HUES64 (cell line): ENCODE measurements around the gene DHFR.
"Not testable (repeated sequence)": the region's sequence is repeated elsewhere in the genome, so short reads cannot be mapped to it uniquely, and the experiment has no call there.

ENCODE experiments used
- H3K27ac ChIP-seq: 2 replicates; pipeline ENCODE4 v1.7.0; 2013; ENCODE audit warnings: low read depth, low read length, inconsistent platforms
- H3K27me3 ChIP-seq: 2 replicates; pipeline ENCODE4 v1.6.1; 2013; ENCODE audit warnings: mild to moderate bottlenecking, low read length; ENCODE audit not compliant: insufficient read depth
- H3K36me3 ChIP-seq: 2 replicates; pipeline ENCODE4 v1.6.1; 2013; ENCODE audit warnings: mild to moderate bottlenecking, low read length; ENCODE audit not compliant: insufficient read depth
- H3K4me1 ChIP-seq: 2 replicates; pipeline ENCODE4 v1.6.1; 2013; ENCODE audit warnings: mild to moderate bottlenecking, low read length, moderate library complexity; ENCODE audit not compliant: insufficient read depth
- H3K4me3 ChIP-seq: 2 replicates; pipeline ENCODE4 v1.5.1; 2013; ENCODE audit warnings: mild to moderate bottlenecking, low read length, moderate library complexity
- H3K9ac ChIP-seq: 2 replicates; pipeline ENCODE4 v1.6.1; 2013; ENCODE audit warnings: mild to moderate bottlenecking, low read depth, low read length
- H3K9me3 ChIP-seq: 2 replicates; pipeline ENCODE4 v1.6.1; 2013; ENCODE audit warnings: low read depth, low read length; ENCODE audit not compliant: insufficient read depth
- WGBS: fragments of 150-250, 120-280 bp; methylation state at CpG from one replicate; pipeline ENCODE4 v1.1.7; 2013; ENCODE audit warnings: missing lambda C conversion rate; 5-methylcytosine and 5-hydroxymethylcytosine counted together

DHFR gene

DNA sequence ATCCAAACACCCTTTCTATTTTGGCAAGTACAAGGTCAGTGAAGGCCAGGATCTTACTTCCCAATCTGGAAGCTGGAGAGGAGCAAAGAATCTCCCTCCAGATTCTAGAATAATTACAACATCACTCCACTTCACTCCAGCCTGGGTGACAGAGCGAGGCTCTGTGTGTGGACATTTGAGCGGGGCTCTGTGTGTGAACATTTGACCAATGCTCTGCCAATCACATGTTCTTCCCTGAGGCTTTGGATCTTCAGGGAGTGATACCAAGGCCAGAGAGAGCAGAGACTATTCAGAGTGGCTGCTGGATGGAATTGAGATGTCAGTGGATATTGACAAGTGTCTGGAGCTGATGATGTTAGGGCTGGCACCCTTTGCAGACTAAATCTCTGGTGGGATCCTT is 60.0 kb downstream of the DHFR start:
- Histone ChIP-seq H3K36me3 (no peaks in the 10 kb centered on the region), H3K4me1 (no peaks in the 10 kb centered on the region), H3K9ac (no peak overlapping the region), H3K27ac (no peak overlapping the region), H3K4me3 (no peak overlapping the region), H3K27me3 (no peaks in the 10 kb centered on the region), H3K9me3 (no peaks in the 10 kb centered on the region)
- WGBS = 99% methylated on average over 2 of the region's 2 CpGs

DNA sequence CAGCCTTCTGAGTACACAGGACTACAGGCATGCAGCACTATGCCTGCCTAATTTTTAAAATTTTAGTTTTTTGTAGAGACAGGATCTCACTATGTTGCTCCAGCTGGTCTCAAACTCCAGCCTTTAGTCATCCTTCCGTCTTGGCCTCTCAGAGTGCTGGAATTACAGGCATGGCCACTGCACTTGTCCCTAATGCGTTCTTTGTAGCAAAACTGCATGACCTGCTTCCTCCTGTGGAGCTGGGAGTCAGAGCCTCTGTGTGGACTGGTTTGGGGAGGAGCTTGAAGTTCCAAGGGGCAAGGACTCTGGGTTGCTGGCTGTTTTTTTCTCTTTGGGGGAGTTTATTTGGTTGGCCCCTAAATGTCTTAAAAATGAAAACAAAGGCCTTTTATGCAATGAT is 62.0 kb downstream of the DHFR start:
- Histone ChIP-seq H3K9me3 (no peaks in the 10 kb centered on the region), H3K27ac (no peak overlapping the region), H3K4me1 (no peaks in the 10 kb centered on the region), H3K4me3 (no peak overlapping the region), H3K9ac (no peak overlapping the region), H3K27me3 (no peaks in the 10 kb centered on the region), H3K36me3 (no peaks in the 10 kb centered on the region)
- 89% methylated on average over 2 of the region's 2 CpGs for WGBS

DNA sequence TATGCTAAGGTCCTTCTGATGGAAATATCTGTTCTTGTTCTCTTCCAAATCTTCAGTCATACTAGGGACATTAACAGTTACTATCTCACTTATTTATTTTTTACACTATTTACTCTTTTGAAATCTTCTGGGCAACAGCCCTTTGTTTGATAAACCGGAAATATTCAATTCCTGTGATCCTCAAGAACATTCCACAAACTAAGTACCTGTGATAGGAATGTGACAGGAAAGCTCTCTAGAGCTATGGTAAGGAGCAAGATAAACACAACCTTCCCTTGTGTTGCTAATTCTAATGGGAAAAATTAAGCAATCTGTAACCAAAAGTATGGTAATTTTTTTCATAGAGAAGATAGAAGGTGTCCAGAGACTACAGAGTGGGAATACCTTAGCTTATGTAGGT is 62.7 kb downstream of the DHFR start:
- Histone ChIP-seq H3K9ac (no peak overlapping the region), H3K4me3 (no peak overlapping the region), H3K9me3 (no peaks in the 10 kb centered on the region), H3K27ac (no peak overlapping the region), H3K27me3 (no peaks in the 10 kb centered on the region), H3K36me3 (no peaks in the 10 kb centered on the region), H3K4me1 (no peaks in the 10 kb centered on the region)
- 90% methylated on average over 1 of the region's 1 CpG for WGBS

DNA sequence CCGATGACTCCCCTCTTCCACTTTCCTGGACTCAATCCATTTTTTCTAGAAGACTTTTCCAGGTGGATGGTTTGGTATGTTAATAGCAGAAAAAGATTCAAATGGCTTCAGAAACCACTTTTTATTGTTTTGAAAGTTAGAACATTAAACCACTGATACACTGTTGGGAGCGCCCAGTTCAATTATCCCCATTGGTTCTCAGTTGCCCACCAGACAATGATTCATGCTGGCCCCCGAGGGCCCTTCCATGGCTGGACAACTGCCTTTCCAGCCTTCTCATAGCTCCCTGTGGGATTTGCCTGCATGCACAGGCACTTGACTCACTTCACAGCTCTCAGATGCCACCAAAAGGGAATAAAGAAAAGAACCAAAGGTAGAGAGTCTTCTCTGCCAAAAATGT is 63.4 kb downstream of the DHFR start:
- Histone ChIP-seq H3K9me3 (no peaks in the 10 kb centered on the region), H3K4me1 (no peaks in the 10 kb centered on the region), H3K4me3 (no peak overlapping the region), H3K27me3 (no peaks in the 10 kb centered on the region), H3K36me3 (no peaks in the 10 kb centered on the region), H3K9ac (no peak overlapping the region), H3K27ac (no peak overlapping the region)
- 86% methylated on average over 3 of the region's 3 CpGs for WGBS

DNA sequence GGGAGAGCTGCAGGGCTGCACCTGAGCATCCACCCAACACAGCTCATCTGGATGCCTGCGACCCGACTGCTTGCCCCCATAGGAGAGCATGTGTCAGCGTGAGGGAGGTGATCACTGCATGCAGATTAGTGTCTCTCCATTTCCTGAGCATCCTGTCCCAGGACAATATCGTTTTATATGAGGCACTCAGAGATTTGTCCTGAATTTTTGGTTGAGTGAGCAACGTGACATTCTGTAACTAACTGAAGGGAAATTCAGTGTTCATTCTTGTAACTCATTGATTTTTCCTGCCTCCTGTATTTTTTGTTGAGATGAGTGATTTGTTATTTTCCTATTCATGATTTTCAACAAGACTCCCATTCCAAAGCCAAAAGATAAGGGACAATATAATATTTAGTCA is 64.0 kb downstream of the DHFR start:
- Histone ChIP-seq H3K27ac (no peak overlapping the region), H3K27me3 (no peaks in the 10 kb centered on the region), H3K4me3 (no peak overlapping the region), H3K36me3 (no peaks in the 10 kb centered on the region), H3K9ac (no peak overlapping the region), H3K9me3 (no peaks in the 10 kb centered on the region), H3K4me1 (no peaks in the 10 kb centered on the region)
- 89% methylated on average over 5 of the region's 5 CpGs for WGBS

DNA sequence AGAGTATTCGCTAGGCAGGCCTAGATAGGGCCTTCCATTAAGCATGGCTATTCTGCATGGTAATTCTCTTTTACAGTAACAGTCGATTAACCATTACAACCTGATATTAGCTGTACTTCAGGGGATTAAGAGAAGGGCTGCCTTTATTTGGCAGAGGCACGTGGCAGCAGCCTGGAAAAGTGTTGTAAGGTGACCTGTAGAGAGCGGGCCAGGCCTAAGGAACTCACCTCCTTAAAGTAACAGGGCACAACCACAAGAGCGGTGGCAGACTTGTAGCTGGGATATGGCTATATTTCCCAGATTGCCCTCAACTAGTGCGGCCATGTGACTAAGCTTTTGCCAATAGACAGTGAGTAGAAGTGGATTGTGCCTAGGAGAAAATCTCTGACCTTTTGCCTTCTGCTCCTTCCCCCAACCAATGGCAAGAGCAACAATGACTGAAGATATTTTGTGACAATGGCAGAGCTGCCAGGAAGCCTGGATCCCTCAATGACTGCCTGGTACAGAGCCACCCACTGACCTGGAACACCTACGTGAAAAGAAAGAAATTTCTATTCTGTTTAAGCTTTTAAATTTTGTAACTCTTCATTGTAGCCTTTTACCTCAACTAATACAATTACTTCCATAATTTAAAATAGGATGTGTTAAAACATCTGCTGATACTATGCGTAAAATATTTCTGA is 65.8 kb downstream of the DHFR start:
- no peak overlapping the region for H3K27ac ChIP-seq
- no peak overlapping the region for H3K4me3 ChIP-seq
- H3K4me1 ChIP-seq = no peaks in the 10 kb centered on the region
- H3K27me3 ChIP-seq = no peaks in the 10 kb centered on the region
- WGBS = 91% methylated on average over 8 of the region's 8 CpGs
- no peak overlapping the region for H3K9ac ChIP-seq
- H3K9me3 ChIP-seq = no peaks in the 10 kb centered on the region
- H3K36me3 ChIP-seq = no peaks in the 10 kb centered on the region

DNA sequence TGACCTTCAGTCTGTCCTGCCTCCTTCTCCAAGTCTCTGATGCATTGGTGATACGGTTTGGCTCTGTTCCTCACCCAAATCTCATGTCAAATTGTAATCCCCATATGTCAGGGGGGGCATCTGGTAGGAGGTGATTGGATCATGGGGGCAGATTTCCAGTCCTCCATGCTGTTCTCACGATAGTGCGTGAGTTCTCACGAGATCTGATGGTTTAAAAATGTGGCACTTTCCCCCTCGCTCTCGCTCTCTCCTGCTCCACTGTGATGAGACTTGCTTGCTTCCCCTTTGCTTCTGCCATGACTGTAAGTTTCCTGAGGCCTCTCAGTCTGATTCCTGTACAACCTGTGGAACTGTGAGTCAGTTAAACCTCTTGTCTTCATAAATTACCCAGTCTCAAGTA is 70.0 kb downstream of the DHFR start:
- Histone ChIP-seq H3K9ac (no peak overlapping the region), H3K27ac (no peak overlapping the region)
- 93% methylated on average over 6 of the region's 6 CpGs for WGBS

DNA sequence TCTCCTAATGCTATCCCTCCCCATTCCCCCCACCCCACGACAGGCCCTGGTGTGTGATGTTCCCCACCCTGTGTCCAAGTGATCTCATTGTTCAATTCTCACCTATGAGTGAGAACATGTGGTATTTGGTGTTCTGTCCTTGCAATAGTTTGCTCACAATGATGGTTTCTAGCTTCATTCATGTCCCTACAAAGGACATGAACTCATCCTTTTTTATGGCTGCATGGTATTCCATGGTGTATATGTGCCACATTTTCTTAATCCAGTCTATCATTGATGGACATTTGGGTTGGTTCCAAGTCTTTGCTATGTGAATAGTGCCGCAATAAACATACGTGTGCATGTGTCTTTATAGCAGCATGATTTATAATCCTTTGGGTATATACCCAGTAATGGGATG is 74.5 kb downstream of the DHFR start:
- not testable (repeated sequence) for H3K4me1 ChIP-seq, H3K36me3 ChIP-seq, H3K9ac ChIP-seq, H3K27ac ChIP-seq, H3K27me3 ChIP-seq, H3K9me3 ChIP-seq, H3K4me3 ChIP-seq
- 100% methylated on average over 1 of the region's 3 CpGs for WGBS

More for the DNA sequence above, 70.0 kb downstream of the DHFR start:
- Histone ChIP-seq H3K27me3 (no peaks in the 10 kb centered on the region), H3K4me1 (no peaks in the 10 kb centered on the region), H3K9me3 (no peaks in the 10 kb centered on the region), H3K4me3 (no peak overlapping the region), H3K36me3 (no peaks in the 10 kb centered on the region)

DNA sequence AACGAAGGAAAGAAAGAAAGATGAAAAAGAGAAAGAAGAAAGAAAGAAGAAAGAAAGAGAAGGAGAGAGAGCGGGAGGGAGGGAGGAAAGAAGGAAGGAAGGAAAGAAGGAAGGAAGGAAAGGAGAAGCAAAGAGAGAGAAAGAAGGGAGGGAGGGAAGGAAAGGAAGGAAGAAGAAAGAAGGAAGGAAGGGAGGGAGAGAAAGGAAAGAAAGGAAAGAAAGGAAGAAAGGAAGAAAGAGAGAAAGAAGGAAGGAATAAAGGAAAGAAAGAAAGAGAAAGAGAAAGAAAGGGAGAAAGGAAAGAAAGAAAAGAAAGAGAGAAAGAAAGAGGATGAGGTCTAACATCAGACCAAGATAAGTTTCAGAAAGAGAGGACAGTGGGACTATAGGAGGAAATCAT is 75.7 kb downstream of the DHFR start:
- Histone ChIP-seq H3K4me3 (no peak overlapping the region), H3K36me3 (no peaks in the 10 kb centered on the region), H3K9ac (no peak overlapping the region), H3K27me3 (peaks cover 8% of the 10 kb centered on the region; the same call in 1 of the 2 replicates), H3K27ac (no peak overlapping the region), H3K4me1 (no peaks in the 10 kb centered on the region), H3K9me3 (no peaks in the 10 kb centered on the region)
- 91% methylated on average over 2 of the region's 2 CpGs for WGBS

DNA sequence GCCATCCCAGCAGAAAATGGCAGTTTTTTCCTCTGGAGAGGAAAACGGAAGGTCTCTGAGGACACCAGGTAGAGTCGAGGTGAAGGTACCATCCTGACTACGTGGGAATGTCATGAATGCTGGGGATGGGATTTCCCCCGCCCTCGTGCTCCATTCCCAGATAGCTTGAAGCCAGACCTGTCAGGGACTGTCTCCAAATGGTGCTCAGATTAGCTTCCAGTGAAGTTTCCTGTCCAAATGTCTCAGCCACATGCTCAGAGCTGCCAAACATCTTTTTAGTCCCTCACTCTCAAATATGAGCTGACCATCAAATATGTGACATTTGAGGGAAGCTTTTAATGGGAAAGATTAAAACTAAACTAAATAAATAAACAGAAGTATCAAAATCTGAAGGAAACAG is 77.1 kb downstream of the DHFR start:
- Histone ChIP-seq H3K27me3 (peaks cover 13% of the 10 kb centered on the region), H3K36me3 (no peaks in the 10 kb centered on the region), H3K4me3 (no peak overlapping the region), H3K27ac (no peak overlapping the region), H3K9me3 (no peaks in the 10 kb centered on the region), H3K4me1 (no peaks in the 10 kb centered on the region), H3K9ac (no peak overlapping the region)
- whole genome bisulfite sequencing = 62% methylated on average over 5 of the region's 5 CpGs

DNA sequence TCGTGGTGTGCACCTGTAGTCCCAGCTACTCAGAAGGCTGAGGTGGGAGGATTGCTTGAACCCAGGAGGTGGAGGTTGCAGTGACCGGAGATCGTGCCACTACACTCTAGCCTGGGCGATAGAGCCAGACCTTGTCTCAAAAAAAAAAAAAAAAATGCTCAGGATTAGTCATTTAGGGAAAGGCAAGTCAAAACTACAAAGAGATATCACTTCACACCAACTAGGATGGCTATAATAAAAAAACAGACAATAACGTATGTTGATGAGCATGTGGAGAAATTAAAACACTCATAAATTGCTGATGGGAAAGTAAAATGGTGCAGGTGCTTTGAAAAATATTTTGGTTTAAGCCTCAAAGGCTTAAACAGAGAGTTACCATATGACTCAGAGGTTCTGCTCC is 78.4 kb downstream of the DHFR start:
- H3K27ac ChIP-seq = no peak overlapping the region
- H3K36me3 ChIP-seq = no peaks in the 10 kb centered on the region
- no peak overlapping the region for H3K9ac ChIP-seq
- 94% methylated on average over 5 of the region's 5 CpGs for WGBS
- H3K4me3 ChIP-seq = no peak overlapping the region
- no peaks in the 10 kb centered on the region for H3K9me3 ChIP-seq
- H3K4me1 ChIP-seq = no peaks in the 10 kb centered on the region
- peaks cover 26% of the 10 kb centered on the region for H3K27me3 ChIP-seq
